Activated CD8-positive, alpha-beta memory T cell treated with anti-CD3 and anti-CD28 coated beads, Interleukin-2, amount 50 U/mL, for 4 hours (primary cell): ENCODE data around the gene ALG5.

Experiments used
- DNase-seq: peaks from one replicate; pipeline ENCODE4 v3.0.0-alpha.2; 2020

The ALG5 gene

GRCh38 chr13:36999054-36999714 lies at the start of gene ALG5:
ALG5 (minus strand) TSS chr13:36999340; CDS start chr13:36999300, 40 bp downstream.
- peak; percentile 92 for DNase-seq

- no peak for DNase-seq
These were observed 48.7 kb upstream of the ALG5 start for GRCh38 chr13:37047846-37048245.

GRCh38 chr13:37047032-37047431 lies 47.9 kb upstream of the ALG5 start:
- no peak for DNase-seq

GRCh38 chr13:37046062-37046461 lies 46.9 kb upstream of the ALG5 start:
- DNase-seq, result no peak

- DNase-seq, result no peak
These were observed 41.6 kb upstream of the ALG5 start for GRCh38 chr13:37040789-37041188.

GRCh38 chr13:37039896-37040295 lies 40.8 kb upstream of the ALG5 start:
- DNase-seq, result no peak

- no peak for DNase-seq
These were observed 38.1 kb upstream of the ALG5 start for GRCh38 chr13:37037241-37037640.

GRCh38 chr13:37029617-37030016 lies 30.5 kb upstream of the ALG5 start:
- no peak for DNase-seq

GRCh38 chr13:37027639-37028038 lies 28.5 kb upstream of the ALG5 start:
- DNase-seq, result no peak

- DNase-seq, result no peak
These were observed 27.6 kb upstream of the ALG5 start for GRCh38 chr13:37026771-37027170.

GRCh38 chr13:37023871-37024270 lies 24.7 kb upstream of the ALG5 start:
- DNase-seq, result no peak

- no peak for DNase-seq
These were observed 15.5 kb upstream of the ALG5 start for GRCh38 chr13:37014609-37015008.

GRCh38 chr13:37011788-37012187 lies 12.6 kb upstream of the ALG5 start:
- DNase-seq, result no peak

- DNase-seq, result no peak
These were observed 11.9 kb upstream of the ALG5 start for GRCh38 chr13:37011002-37011401.

GRCh38 chr13:37010424-37010823 lies 11.3 kb upstream of the ALG5 start:
- no peak for DNase-seq

GRCh38 chr13:37009692-37010091 lies 10.6 kb upstream of the ALG5 start:
- DNase-seq, result no peak

GRCh38 chr13:37001921-37002250 lies 2.7 kb upstream of the ALG5 start:
- DNase-seq, result no peak

- peak; percentile 29 for DNase-seq
These were observed 507 bp downstream of the ALG5 start for GRCh38 chr13:36998624-36999041.

GRCh38 chr13:36997716-36998427 lies 1.3 kb downstream of the ALG5 start:
- DNase-seq, result no peak

GRCh38 chr13:36992362-36992761 lies 6.8 kb downstream of the ALG5 start:
- no peak for DNase-seq

- DNase-seq, result no peak
These were observed 12.5 kb downstream of the ALG5 start for GRCh38 chr13:36986462-36987240.

GRCh38 chr13:36981156-36981743 lies 17.9 kb downstream of the ALG5 start:
- DNase-seq, result no peak

GRCh38 chr13:36979361-36980050 lies 19.6 kb downstream of the ALG5 start:
- no peak for DNase-seq
